ENCODE results near the gene NDRG4.

The NDRG4 gene

GRCh38 chr16:58497468-58497867 lies 2.5 kb upstream of the NDRG4 start:
- no peak for DNase-seq

GRCh38 chr16:58497935-58498334 lies 2.0 kb upstream of the NDRG4 start:
- no peak for DNase-seq

GRCh38 chr16:58498341-58499091 lies 1.4 kb upstream of the NDRG4 start:
- no peak for DNase-seq

GRCh38 chr16:58499092-58499511 lies 841 bp upstream of the NDRG4 start:
- DNase-seq = no peak

DNA sequence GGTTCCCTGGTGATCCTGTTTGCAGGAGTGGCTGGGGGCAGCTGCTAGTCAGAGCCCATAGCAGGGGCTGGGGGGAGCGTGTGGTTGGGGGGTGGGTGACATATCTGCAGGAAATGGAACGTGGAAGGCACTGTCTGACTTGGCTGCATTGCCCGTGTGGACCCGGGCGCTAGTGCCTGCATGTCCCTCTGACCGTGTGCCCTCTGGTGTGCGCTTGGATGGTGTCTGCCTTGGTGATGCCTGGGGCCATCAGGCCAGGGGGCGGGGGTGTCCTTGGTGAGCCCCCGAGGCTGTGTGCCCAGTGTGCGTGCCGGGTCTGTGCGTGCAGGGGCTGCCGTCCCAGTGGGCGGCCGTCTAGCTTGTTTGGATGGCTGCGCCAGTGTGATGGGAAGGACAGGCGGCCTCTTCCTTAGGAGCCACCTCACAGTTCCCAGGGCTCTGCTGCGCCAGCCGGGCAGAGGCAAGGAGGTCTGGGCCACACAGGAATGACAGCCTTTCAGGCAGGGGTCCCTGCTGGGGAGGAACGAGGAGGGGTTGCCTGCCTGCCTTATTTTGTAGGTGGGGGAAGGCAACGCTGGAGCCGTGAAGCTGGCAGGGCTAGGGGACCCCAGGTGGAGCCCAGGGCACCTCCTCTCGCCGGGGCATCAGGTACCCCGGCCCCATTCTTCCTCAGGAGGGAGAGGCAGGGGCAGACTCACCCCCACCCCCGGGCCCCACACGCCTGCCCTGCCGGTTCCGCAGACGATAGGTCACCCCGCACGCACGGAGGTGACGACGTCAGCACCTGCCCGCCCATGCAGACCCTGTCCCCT lies 693 bp downstream of the NDRG4 start:
- peak; percentile 38 for DNase-seq

DNA sequence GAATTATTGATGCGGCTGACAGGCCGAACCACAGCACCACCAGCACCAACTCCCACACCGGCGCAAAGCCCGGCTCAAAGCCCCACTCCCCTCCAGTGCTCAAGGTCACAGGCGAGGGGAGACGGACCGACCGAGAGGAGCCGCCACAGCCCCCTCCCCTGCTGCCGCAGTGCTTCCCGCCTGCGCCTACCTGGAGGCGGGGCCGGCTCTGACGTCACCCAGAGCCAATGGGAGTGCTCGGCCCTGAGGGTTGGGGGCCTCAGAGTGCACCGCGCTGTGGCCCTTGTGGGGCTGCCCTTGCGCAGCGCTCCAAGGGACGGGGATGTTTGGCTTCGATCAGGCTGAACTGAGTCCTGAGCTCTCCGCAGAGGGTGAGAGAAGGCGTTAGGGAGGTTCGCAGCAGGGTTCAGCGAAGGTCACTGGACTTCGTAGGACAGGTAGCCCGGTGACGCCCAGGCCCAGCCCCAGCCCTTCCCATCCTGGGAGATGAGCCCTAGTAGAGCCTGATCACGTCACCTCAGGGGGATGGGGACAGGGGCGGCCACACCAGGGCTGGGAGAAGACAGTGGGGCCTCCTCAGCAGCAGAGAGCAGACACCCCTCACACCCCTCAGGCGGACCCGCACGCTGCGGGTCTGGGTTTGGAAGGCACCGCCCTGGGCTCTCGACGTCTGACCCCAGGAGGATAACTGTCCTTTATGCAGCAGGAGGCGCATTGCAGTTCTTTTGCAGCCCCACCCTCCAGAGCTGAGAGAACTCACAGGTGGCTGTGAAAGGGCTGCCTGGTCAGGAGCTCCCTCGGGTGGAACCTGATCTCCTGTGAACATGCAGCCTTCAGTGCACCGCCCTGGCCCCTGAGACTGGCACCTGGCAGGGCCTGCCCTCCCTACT lies 1.5 kb downstream of the NDRG4 start:
- peak; percentile 61 for DNase-seq

- DNase-seq = no peak
These were observed 2.4 kb downstream of the NDRG4 start for GRCh38 chr16:58502217-58502921.

DNA sequence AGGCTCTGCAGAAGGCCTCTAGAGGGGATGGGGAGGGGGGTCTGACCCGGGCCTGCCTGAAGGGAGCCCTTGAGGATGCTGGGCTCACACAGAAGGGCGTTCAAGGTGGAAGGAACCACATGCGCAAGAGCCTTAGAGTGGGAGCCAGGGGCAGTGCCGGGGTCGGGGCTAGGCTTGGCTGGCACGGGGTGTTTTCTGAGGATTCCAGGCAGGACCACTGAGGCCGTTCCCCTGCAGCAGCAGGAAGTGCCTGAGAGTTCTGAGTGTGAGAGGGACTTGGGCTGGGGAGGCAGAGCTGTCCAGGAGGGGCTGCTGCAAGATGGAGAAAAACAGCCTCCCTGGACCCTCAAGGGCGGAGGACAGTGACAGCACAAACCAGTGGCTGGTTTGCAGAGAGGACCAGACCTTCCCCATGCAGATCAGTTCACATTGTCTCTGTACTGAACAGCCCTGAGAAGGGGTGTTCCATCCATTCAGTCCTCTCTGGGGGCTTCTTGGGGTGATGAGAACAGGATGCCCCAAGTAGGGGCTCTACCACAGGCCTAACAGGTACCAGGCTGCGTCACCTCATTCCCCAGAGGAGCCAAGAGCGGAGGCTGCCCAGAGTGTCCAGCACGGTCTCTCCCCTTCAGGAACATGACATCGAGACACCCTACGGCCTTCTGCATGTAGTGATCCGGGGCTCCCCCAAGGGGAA lies 3.4 kb downstream of the NDRG4 start:
- DNase-seq = no peak

DNA sequence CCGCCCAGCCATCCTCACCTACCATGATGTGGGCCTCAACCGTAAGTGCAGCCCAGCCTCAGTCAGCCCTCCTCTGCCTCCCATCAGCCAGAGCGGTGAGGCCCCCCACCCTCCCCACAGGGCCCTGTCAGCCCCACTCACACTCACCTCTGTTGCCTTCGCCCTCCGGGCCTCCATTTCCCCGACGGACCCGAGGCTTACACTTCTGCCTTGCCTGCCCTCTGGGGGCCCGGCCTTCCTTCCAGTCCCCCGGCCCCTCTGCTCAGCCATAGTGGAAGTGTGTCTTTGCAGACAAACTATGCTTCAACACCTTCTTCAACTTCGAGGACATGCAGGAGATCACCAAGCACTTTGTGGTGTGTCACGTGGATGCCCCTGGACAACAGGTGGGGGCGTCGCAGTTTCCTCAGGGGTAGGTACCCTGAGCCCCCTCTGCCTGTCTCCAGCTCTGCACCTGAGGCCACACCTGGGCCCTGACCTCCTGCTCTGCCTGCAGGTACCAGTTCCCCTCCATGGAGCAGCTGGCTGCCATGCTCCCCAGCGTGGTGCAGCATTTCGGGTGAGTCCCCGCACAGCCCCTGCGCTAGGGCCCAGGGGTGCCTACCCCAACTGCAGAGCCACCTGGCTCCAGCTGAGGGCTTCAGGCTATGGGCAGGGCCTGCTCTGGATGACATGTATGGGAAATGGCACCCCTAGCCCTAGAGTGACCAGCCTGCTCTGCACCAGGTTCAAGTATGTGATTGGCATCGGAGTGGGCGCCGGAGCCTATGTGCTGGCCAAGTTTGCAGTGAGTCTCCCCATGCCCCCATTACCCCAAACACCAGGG lies 4.1 kb downstream of the NDRG4 start:
- DNase-seq = no peak

GRCh38 chr16:58506241-58507194 lies 6.6 kb downstream of the NDRG4 start:
- DNase-seq = no peak

DNA sequence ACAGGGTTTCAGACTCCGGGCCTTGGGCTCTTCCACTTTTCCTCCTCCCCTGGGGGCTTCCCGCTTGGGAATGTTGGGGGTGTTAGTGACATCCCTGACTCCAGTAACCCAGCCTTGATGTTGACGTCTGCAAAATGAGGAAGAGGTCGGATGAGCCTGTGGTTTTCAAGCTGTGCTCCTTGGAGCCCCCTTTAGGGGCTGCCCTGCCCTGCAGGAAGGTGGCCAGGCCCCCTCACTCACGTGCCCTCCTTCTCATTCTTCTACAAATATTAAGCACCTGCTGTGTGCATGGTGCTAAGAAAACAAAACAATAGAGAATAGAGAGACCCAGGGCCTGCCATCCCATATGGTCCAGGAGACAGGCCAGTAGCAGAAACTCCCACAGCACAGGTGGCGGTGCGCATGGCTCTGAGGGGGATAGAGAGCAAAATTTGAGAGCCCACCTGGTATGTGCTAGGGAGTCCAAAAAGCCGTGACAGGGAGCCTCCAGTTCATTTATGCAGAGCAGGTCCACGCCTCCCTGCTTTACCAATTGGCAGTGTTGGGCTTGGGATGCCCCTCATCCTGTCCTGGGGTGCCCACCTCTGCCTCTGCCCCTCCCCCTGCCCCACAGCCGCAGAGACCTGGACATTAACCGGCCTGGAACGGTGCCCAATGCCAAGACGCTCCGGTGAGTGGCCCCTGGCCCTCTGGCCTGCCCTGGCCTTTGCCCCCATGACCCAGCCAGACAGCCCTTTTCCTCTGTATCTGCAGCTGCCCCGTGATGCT lies 7.4 kb downstream of the NDRG4 start:
- DNase-seq = no peak

DNA sequence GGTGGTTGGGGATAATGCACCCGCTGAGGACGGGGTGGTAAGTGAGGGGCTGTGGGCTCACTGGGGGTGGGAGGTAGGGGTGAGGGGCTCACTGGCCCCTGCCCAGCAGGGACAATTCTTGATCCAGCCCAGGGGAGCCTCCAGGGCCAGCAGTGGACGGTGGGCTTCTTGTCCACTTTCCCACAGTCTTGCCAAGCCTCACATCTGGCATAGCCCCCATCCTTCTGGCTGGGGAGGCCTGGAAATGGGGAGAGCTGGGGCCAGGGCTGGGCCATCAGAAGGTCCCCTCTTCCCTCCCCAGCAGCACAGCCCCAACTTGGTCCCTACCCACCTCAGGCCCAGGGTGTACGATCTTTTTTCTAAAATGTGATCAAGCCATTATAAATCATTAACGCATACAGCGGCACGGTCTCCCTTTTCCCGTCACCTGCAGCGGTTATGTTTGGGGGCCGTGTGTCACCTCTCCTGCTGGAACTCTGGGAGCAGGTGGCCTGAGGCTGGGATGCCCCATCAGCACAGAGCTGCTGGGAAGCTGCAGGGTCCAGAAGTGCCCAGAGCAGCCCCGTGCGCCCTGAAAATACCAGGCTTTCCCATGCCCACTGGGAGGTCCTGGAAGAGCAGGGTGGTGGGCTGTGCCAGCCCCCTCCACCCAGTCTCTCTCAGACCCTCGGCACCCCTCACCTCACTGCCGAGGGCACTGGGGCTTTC lies 8.2 kb downstream of the NDRG4 start:
- DNase-seq = no peak

GRCh38 chr16:58508671-58509251 lies 8.8 kb downstream of the NDRG4 start:
- no peak for DNase-seq

DNA sequence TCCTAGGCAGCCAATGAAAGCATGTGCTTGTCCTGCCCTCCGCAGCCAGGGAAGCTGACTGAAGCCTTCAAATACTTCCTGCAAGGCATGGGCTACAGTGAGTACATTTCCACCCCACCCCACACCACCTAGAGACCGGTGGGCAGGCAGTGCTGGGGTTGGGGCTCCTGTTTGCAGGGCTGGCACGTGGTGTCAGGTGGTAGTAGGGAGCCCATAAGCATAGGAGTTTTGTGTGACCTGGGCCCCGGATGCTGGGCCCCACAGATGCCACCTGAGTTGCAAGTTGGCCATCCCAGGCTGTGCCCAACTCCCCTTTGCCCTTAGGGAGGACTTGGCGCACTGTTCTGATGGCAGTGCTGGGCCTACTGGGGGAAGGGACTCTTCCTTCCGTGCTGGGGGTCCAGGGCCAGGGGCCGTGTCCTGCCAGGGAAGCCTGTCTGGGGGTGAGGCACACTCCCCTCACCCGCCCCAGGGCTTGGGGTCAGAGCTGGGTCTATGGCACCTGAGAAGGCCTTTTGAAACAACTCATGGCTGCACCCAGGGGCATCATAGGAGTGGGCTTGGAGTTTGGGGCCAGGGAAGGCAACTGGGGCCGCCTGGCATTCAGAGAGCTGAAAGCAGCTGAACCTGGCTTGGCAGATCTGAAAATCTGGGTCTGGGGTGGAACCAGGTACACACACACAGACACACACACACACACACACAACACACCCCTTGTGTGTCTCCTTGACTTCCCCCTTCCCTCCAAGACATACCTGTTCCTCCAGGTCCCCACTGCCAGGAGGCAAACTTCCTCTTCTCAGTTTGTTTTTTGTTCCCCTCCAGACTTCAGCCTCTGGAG lies 9.5 kb downstream of the NDRG4 start:
- DNase-seq = no peak

DNA sequence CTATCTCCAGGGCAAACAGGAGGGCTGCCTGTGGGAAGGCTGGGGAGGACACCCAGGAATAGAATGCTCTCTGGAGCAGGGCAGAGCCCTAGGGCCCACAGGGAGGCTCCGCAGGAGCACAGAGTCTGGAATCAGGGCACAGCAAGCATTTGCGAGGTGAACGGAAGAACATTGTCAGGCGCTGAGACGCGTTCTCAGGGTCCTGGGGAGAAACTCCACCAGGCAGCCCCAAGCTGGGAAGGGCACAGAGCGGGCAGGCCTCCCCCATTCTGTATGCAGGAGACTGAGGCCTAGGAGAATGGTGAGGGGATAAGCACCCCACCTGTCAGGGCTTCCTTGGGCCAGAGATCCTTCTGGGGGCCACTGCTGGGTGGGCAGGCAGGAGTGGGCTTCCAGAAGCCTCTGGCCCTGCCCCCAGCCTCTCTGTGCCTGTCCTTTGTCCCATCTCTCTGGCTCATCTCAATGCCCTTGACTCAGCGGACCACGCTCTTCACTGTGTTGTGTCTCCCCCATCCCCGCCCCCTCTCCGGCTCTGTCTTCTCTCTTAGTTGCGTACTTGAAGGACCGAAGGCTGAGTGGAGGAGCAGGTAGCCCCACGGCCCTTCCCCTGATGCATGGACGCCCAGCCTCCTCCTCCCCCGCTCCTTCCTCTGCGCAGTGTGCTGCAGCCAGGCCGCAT lies 10.3 kb downstream of the NDRG4 start:
- no peak for DNase-seq
